ENCODE results near the gene TSC22D2. TPM values are rescaled to one million over a fixed set of nuclear protein-coding genes. Genes with fewer than 3 reads are reported as not detected.

TSC22D2 gene
- total and polyA plus RNA-seq, 2 of the 8 experiments (the other 6 are each of a cell fraction or from before 2014, with no cell fraction given) = 3.4 to 27.6 TPM

GRCh38 chr3:150390087-150390486 lies 18.0 kb upstream of the TSC22D2 start:
- H2AFZ ChIP-seq (ENCODE audit: low read length) = no peak overlapping the region
- H2BK12ac ChIP-seq (ENCODE audit: low read depth, low read length) = no peak overlapping the region
- no peaks in the 10 kb centered on the region for H4K20me1 ChIP-seq (replicated peaks in 1 of 2; ENCODE audit: control insufficient read depth in 1 of 2, insufficient read depth in 2 of 2, low read length in 2 of 2)
- POLR2A ChIA-PET (ENCODE audit: partially characterized antibody) = interaction anchor here (0.9 kb wide), 1 partner anchor 19 kb away, joined by 3 read pairs; no protein-coding TSS in a partner anchor
- H3K4me1 ChIP-seq (replicated peaks in 1 of 4; ENCODE audit: control insufficient read depth in 3 of 4, insufficient read depth in 4 of 4, low read length in 3 of 4) = peaks cover 0 to 3% (median 2%) of the 10 kb centered on the region in 4 experiments; a peak in 4 of 7 replicates
- no peak overlapping the region for H3K4me3 ChIP-seq (ENCODE audit: extremely low read depth in 1 of 4, insufficient read depth in 2 of 4, low read depth in 3 of 4, low read length in 4 of 4)
- no peaks in the 10 kb centered on the region for H3K27me3 ChIP-seq (replicated peaks in 1 of 4; ENCODE audit: control insufficient read depth in 3 of 4, extremely low read depth in 1 of 4, insufficient read depth in 3 of 4, low read length in 3 of 4)
- H4K8ac ChIP-seq (ENCODE audit: extremely low read depth, insufficient read depth, low read length) = no peak overlapping the region
- no peak overlapping the region for H2BK120ac ChIP-seq (replicated peaks; ENCODE audit: low read depth, low read length)
- H3K4ac ChIP-seq (replicated peaks; ENCODE audit: insufficient read length, low read depth, low read length) = no peak overlapping the region
- DNase-seq (ENCODE audit: low read depth in 1 of 2, low spot score in 2 of 2) = no peak
- no peak overlapping the region for H3K56ac ChIP-seq (replicated peaks; ENCODE audit: insufficient read length, low read depth, low read length)
- no peak overlapping the region for H3K4me2 ChIP-seq (ENCODE audit: insufficient read depth in 1 of 2, low read depth in 2 of 2, low read length in 2 of 2)
- no peaks in the 10 kb centered on the region; a peak in 1 of 4 replicates for H3K9me3 ChIP-seq (ENCODE audit: insufficient read depth in 2 of 2, low read depth in 1 of 2, low read length in 1 of 2)
- no peaks in the 10 kb centered on the region; the same call in 1 of the 2 replicates for H3K23me2 ChIP-seq (ENCODE audit: low read depth, low read length)
- CTCF ChIA-PET (ENCODE audit: partially characterized antibody) = interaction anchor here (1.0 to 1.1 kb wide), 2 partner anchors 23 to 101 kb away, joined by 3 to 4 read pairs; no protein-coding TSS in a partner anchor
- no peak overlapping the region for H3K18ac ChIP-seq (ENCODE audit: extremely low read depth, low read length)
- no peak overlapping the region for H4K91ac ChIP-seq (replicated peaks; ENCODE audit: insufficient read length, low read length)
- no peak overlapping the region for H2BK15ac ChIP-seq (ENCODE audit: low read length)
- no peaks in the 10 kb centered on the region for H3K36me3 ChIP-seq (ENCODE audit: control insufficient read depth in 2 of 4, insufficient read depth in 4 of 4, low read length in 3 of 4)
- H3K79me2 ChIP-seq (ENCODE audit: control insufficient read depth in 1 of 2, insufficient read depth in 2 of 2, low read length in 2 of 2) = no peaks in the 10 kb centered on the region
- H3K79me1 ChIP-seq (ENCODE audit: low read depth, low read length) = no peaks in the 10 kb centered on the region
- no peak overlapping the region for H3K14ac ChIP-seq (ENCODE audit: insufficient read length)
- no peak overlapping the region for H3K27ac ChIP-seq (ENCODE audit: low read depth, low read length)
- H3K23ac ChIP-seq (ENCODE audit: insufficient read length) = no peak overlapping the region
- no peak overlapping the region for H3K9ac ChIP-seq (replicated peaks in 1 of 4; ENCODE audit: extremely low read depth in 1 of 4, low read depth in 3 of 4, low read length in 3 of 4)
- H2BK5ac ChIP-seq (ENCODE audit: low read depth, low read length) = no peak overlapping the region
- H2BK20ac ChIP-seq (ENCODE audit: low read length) = no peak overlapping the region
- H4K5ac ChIP-seq (ENCODE audit: insufficient read length, low read depth, low read length) = no peak overlapping the region
- FAIRE-seq = no peak
- H2AK5ac ChIP-seq (ENCODE audit: low read depth, low read length) = no peak overlapping the region
- TF ChIP-seq CBX8 (IDR thresholded peaks at IDR 0.05; ENCODE audit: borderline replicate concordance, low read depth, low read length) = no peak
- TF ChIP-seq CBX5 (IDR thresholded peaks at IDR 0.05; ENCODE audit: low read depth, low read length) = no peak
- TF ChIP-seq POLR2AphosphoS5 (IDR thresholded peaks at IDR 0.05; ENCODE audit: low read depth, low read length) = no peak
- TF ChIP-seq RAD21 (IDR thresholded peaks at IDR 0.05 in 1 of 2, conservative IDR thresholded peaks at IDR 0.05 in 1 of 2; ENCODE audit: low read depth in 2 of 2, low read length in 2 of 2) = no peak
- no peak for TF ChIP-seq TCF12 (IDR thresholded peaks at IDR 0.05; ENCODE audit: low read depth, low read length)
- no peak for TF ChIP-seq USF2 (IDR thresholded peaks at IDR 0.05; ENCODE audit: low read length)
- no peak for TF ChIP-seq POU5F1 (IDR thresholded peaks at IDR 0.05; ENCODE audit: low read depth, low read length)
- no peak for TF ChIP-seq NRF1 (IDR thresholded peaks at IDR 0.05; ENCODE audit: low read depth, low read length)
- no peak for TF ChIP-seq TAF1 (IDR thresholded peaks at IDR 0.05; ENCODE audit: low read depth, low read length)
- TF ChIP-seq SP1 (IDR thresholded peaks at IDR 0.05; ENCODE audit: low read depth, low read length) = no peak
- TF ChIP-seq HDAC2 (IDR thresholded peaks at IDR 0.05; ENCODE audit: borderline replicate concordance in 1 of 2, low read depth in 2 of 2, low read length in 2 of 2) = no peak
- no peak for TF ChIP-seq TBP (IDR thresholded peaks at IDR 0.05; ENCODE audit: low read depth, low read length)
- TF ChIP-seq SIN3A (conservative IDR thresholded peaks at IDR 0.05 in 1 of 2, IDR thresholded peaks at IDR 0.05 in 1 of 2; ENCODE audit: low read depth in 1 of 2, low read length in 2 of 2) = no peak
- no peak for TF ChIP-seq CHD1 (IDR thresholded peaks at IDR 0.05; ENCODE audit: low read depth, low read length)

Data from H1 (cell line).